Measurements from ENCODE around the gene GABRR3.

The GABRR3 gene

GRCh38 chr3:97954228-97954827, 80.8 kb downstream of the GABRR3 start:
- DNase-seq, result no peak

DNA sequence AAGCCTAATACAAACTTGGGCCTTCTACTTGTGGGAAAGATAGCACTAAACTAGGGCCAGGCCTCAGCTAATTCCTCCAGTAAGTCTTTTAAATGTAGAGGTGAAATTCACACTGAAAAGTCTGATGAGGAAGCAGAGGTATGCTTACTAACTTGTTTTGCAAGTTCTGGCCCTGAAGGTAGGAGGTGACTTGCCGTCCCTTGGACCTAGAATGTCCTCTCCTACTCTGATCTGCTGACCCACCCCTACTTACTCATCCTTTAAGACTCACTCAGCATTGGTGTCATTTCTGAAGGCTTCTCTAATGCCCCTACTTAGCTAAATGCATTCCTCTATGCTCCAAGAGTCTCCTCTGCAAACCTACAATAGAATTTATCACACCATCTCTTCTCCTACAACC, 82.2 kb downstream of the GABRR3 start:
- DNase-seq, result no peak

DNA sequence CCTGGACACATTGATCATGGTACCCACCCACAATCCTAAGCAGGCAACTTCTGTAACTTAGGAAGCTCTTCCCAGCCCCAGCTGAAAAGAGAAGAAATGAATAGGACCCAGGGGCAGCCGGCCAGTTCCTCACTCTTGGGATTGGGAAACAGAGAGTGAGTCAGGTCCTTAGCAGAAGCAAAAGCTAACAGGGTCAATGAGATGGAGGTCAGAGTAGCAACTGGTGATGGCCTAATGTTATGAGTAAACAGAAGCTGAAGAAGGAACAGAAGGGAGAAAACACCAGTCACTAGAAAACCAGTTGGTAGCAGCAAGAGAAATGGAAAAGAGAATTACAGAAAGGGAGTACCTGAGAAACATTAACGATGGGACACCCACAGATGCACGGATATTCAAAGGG, 82.8 kb downstream of the GABRR3 start:
- DNase-seq, result no peak

DNA sequence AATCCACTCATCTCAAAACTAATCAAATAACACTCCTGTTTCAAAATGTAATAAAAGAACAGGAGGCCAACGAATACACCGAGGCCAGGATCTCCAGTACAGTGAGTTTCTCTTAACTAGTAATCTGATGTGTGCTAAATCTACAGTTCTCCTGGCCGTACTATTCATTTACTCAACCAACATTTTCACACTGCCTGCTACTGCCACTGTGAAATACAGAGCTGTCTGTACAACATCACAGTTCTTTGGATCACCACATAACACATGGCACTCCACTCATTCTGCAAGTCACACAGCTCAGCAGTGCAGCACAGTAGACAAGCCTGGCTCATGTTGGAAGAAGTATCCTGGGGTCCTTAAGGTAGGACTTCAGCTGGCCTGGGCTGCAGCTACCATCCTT, 84.8 kb downstream of the GABRR3 start:
- no peak for DNase-seq

- DNase-seq, result no peak
Observed at GRCh38 chr3:97949743-97950142, 85.4 kb downstream of the GABRR3 start.

DNA sequence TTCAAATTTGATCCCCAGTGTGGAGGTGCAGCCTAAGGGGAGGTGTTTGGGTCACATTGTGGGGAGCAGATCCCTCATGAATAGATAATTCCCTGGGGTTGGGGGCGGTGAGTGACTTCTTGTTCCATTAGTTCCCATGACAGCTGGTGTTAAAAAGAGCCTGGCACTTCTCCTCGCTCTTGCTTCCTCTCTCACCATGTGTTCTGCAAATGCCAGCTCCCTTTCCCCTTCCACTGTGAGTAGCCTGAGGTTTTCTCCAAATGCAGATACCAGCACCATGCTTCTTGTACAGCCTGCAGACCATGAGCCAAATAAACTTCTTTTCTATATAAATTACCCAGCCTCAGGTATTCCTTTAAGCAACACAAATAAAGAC, 86.0 kb downstream of the GABRR3 start:
- DNase-seq, result no peak

DNA sequence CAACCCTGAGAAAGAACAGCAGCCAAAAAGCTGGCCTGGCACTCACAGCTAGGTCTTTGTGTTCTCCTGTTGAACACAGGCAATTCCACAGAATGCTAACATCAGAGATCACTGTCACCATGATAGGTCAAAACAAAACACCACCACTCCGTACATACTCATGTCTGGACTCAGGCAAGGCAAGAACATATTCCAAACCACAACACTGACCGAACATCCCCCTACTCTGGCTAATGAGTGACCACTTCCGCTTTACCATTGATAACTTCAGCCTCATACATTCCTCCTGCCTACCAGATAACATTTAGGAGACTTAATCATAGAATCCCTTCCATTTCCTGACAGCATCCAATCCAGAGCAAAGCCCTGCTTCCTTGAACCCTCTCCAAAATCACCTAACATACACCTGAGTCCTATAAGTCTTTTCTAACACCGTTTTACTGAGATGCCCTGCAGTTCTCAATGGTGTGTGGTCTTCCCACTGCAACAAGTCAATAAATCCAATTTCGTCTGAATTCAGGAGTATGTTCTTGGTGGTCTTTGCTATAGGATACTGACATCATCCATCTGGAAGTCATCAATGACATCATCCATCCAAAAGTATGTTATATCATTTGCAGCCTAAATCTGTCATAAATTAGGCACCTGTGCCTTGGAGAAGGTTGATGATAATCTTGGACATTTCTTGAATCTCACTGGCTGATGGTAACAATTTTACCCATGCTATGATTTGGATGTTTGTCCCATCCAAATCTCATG, 86.6 kb downstream of the GABRR3 start:
- DNase-seq, result no peak

DNA sequence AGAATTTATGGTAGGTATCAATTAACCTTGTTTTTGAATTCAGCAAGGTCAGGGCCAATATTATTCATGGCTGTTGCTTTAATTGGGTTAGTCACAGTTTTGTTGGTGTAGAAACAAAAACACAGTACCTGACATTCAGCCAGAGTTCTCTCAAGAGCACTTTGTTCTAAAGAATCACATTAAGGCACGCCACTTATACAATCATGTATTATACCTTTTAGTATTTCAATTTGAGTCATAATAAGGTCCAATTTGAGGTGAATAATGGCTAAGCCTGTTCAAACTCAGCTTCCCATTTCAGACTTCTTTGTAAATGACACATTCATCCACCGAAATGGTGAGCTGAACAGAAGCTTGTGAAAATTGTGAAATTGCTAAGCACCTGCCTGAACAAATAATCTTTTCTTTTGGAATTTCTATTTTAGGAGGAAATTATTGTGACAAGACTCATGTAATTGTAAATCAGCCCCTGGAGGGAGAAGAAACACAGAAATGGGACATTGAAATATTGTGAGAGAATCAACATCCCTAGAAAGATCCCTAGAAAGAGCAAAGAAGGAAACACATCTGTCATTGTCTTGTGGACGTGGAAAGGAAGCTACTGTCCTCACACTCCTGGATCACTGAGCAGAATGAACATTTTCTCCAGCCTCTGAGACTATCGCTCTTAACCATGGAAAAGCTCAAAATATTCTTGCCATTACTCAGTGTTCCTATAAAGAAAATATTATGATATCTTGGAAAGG, 92.1 kb downstream of the GABRR3 start:
- no peak for DNase-seq

- no peak for DNase-seq
Observed at GRCh38 chr3:97940034-97940433, 95.1 kb downstream of the GABRR3 start.

DNA sequence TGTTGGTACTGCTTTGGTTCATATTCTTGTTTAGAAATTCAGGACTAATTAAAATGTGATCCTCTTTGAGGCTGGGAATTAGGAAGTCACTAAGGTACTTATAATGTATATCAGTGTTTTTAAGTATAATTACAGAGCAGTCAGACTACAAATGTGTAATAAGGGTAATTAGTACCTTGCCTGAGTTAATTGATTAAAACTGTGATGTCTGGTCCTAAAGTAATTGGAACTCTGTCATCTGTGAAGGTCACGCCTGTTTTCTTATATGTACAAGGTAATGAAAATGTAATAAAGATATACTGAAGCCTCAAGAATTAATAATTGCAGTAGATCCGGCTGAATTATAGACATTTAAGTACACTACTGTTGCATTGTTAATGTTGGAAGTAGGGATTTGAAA, 95.7 kb downstream of the GABRR3 start:
- no peak for DNase-seq

GRCh38 chr3:97938444-97938843, 96.7 kb downstream of the GABRR3 start:
- no peak for DNase-seq

DNA sequence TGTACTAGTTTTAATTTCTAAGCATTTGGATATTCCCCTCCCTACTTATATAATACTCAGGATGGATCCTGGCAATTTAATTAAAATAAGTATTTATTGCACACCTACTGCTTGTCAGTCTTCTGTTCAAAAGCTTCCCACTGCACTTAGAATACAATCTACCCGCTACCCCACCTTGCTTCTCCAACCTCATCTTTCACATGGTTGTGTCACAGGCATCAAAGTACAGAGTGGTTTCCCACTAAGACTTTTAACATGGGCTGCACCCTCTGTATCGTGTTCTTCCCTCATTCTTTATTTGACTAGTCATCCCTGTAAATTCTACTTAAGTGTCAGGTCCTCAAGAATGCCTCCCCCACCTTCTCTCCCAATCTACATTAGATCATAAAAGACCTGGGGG, 97.9 kb downstream of the GABRR3 start:
- DNase-seq, result no peak

DNA sequence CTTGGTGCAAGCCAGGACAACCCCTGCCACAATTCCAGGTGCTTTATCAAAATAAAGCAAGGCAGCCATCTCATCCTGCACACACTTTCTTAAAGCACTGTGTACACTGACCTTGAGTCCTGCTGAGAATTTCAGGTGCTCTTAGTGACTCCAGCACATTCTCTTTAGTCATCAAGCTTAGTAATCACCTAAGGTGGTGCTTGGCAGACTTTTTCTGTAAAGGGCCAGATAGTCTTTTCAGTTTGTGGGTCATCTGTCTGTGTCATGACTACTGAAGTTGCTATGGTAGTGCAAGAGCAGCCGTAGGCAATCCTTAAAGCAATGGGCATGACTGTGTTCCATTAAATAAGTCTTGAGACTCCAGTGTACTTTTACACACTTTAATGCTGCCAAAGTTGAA, 99.3 kb downstream of the GABRR3 start:
- no peak for DNase-seq

Measured in right forelimb (tissue), 1 donor.